HG03039 (cell line): ENCODE data around the gene ZNF423.

Experiments
- ATAC-seq: cut with Tn5 transposase; IDR thresholded peaks from one replicate; pipeline ENCODE4 v1.9.1; 2021; ENCODE audit warnings: mild to moderate bottlenecking, moderate library complexity; ENCODE audit not compliant: unreplicated experiment

The ZNF423 gene

GRCh38 chr16:49608779-49609178 is 247.1 kb downstream of the ZNF423 start:
- no peak for ATAC-seq

DNA sequence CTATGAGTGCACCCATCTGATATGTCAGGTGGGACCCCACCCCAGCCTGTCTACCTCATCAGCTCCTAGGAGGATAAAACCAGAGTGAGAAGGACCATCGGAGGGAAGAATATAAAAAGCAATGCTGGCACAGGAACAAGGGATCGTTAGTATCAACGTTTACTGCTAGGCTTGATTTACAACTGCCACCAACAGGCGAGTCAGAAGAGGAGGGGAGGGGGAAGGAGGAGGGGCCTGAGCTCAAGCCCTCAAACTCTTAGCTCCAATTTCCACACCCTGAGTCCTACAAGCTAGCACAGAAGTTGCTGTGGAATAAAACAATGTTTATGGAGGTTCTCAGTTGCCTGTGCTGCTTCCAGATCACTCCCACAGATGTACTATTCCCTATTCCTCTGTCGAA is 247.8 kb downstream of the ZNF423 start:
- no peak for ATAC-seq

DNA sequence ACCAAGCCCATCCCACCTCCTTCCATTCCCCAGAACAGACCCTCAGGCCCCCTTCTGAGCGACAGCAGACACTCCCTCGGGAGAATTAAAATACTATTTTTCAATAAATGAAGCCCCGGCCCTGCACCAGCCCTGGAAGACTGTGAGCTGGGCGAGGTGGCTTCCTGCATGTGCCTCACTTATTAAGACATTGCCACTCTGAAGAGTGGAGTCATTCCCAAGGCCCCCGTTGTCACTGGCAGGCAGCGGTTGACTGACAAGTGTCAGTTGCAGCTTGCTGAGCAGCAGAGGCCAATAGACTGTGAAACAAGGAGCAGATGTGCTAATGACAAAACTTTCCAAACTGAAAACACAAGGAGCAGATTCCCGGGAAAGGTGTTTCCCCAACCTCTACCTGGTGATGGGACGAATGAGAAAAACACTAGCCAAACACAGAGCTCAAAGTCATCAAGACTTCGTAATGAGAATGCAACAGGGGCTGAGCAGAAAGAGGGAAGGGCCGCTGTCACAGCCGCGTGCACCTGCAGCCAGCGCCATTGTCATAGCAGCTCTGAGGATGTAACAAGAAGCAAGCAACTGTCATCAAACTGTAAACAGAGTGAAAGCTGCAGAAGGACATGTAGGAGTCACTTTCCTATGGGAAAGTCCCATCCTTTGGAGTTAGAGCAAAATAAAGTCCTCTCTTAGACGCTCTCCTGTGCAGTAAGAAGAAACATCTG is 250.2 kb downstream of the ZNF423 start:
- ATAC-seq = no peak

- no peak for ATAC-seq
Measured at GRCh38 chr16:49604602-49605001, 251.3 kb downstream of the ZNF423 start.

- no peak for ATAC-seq
Measured at GRCh38 chr16:49603956-49604355, 252.0 kb downstream of the ZNF423 start.

DNA sequence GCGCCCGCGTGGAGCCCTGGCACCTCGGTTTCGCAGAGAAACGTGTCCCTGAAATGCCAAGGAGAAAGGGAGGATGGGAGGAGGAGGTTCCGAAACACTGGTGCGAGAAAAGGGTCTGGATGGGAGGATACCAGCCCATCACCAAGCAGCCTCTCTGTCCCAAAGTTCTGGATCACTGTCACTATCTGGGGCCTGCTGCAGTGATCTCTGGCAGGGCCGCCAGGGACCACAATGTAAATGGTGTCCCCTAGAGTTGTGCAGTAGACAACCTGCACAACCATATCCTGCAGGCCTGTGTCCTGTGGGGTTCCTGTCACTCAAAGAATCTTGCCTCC is 253.0 kb downstream of the ZNF423 start:
- ATAC-seq = no peak

DNA sequence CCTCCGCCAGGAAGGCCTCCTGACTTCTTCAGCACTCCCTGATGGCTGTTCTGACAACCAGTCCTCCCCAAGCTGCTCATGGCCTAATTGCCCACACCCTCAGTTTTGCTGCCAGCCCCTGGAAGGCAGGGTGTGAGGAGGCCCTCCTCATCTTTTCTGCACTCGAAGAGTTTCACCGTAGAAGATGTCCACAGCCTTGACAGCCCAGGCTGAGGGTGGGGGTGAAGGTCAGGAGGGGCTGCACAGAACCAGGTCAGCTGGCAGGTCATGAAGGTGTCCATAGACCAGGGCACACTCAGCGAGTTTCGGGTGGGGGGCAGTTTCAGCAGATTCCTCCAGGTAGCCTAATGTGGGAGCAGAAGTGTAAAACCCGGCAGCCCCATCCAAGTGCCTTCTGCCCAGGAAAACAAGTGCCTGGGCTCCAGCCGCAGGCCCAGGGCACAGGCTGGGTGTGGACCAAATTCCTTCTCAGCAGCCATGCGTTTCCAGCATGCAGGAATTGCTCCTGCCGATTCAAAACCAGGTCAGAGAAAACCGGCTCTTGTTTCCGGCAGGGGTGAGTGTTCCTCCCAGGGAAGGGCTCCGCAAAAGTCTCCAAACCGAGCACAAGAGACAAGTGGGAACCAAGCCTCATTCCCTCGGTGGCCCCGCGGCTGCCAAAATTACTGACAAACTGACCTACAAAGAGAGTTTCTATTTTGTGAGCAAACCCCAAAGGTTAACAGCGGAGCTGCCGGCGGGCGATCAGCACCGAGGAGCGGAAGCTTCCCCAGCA is 253.5 kb downstream of the ZNF423 start:
- ATAC-seq = no peak

DNA sequence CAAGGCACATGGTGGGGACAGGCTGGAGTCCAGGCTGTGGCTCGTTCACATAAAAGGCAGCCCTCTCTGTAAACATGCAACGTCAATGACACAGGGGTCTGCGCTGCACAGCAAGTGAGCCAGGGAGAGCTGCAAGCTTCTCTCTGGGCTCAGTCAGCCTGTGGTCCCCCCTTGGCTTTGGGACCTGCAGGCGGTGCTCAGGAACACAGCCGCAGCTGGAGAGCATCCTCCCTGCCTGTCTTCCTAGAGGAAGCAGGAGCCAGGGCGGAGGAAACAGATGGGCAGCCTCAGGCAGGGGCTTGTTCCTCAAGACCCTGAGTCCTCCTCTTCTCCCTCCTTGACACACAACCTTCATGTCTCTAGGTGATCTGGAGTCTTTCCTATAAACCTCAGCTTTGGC is 254.3 kb downstream of the ZNF423 start:
- ATAC-seq = no peak

DNA sequence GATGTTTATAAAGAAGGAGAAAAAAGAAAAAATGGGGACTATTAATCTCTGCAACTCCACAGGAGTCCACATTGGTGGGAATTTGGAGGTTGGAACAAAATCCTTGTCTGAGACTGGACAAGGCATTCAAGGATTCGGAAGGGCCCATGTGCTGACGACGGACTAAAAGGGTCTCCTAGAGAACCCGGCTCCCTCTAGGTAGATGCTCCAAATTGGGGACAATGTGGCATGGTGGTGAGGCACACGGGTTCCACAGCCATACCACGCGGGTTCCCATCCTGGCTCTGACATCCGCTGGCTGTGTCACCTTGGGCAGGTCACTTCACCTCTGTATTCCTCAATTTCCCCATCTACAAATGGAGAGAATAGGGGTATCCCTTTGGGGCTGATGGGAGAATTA is 254.9 kb downstream of the ZNF423 start:
- ATAC-seq = no peak

DNA sequence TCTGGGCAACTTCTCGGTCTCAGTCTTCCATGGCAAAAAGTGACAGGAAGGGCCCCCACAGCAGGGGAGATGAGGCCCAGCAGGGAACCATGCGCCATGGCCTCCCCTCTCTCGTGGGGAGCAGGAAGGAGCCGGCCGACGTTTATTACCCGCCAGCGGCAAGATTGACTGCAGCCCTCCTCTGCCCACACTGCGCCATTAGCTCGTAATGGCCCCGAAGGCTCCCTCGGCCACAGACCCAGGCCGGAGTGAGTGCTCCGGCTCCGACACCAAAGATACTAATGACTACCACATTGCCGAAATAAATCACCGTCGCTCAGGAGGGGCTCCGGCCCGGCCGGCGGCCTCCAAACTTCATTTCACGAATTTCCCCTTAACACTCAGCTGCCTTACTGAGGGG is 255.4 kb downstream of the ZNF423 start:
- no peak for ATAC-seq

- no peak for ATAC-seq
Measured at GRCh38 chr16:49599704-49600103, 256.2 kb downstream of the ZNF423 start.

DNA sequence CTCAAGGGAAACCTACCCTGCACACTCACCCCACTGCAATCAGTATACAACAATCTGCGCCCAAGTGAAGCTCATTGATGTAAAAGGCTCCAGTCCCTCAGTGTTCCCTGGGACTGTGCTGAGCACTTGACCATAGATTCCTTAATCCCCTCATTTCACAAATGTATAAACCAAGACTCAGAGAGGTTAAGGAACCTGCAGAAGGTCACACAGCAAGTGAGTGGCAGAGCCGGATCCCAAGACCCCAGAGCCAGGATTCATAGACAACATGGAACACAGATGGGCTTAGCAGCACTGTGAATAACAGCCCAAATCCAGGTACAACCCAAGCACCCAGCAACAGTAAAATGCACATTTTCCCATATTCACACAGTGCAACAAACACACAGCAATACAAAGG is 256.6 kb downstream of the ZNF423 start:
- ATAC-seq = no peak

GRCh38 chr16:49598383-49599170 is 257.3 kb downstream of the ZNF423 start:
- ATAC-seq = peak; percentile 46

- ATAC-seq = no peak
Measured at GRCh38 chr16:49597796-49598195, 258.1 kb downstream of the ZNF423 start.

DNA sequence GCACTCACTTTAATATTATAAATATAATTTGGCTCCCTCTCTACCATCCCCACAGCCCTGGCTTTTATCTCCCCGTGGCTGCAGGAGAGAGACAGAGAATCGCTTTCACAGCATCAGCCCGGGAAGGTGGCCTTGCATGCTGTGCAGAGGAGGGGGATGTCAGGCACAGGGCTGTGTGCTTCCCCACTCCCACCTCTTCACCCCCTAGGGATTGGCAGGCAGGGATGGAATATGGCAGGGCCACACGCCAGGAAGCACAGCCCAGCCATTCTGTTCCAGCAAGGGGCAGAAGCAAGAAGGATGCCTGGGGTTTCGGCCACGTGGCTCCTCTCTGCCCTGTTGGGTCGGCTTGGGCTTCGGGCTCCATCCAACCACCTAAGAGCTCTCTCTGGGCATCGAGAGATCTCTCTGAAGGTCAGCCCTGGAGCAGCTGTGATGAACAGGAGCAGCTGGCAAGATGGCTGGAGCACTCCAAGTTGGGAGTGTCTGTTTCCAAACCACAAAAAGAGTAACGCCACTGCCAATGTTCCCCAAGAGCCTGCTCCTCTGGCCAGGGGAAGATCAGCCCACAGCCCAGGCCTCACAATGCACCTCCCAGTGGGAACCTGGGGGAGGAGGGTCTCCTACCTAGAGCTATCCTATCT is 259.1 kb downstream of the ZNF423 start:
- ATAC-seq = no peak

- ATAC-seq = no peak
Measured at GRCh38 chr16:49596068-49596467, 259.8 kb downstream of the ZNF423 start.

- no peak for ATAC-seq
Measured at GRCh38 chr16:49594685-49595498, 261.0 kb downstream of the ZNF423 start.

DNA sequence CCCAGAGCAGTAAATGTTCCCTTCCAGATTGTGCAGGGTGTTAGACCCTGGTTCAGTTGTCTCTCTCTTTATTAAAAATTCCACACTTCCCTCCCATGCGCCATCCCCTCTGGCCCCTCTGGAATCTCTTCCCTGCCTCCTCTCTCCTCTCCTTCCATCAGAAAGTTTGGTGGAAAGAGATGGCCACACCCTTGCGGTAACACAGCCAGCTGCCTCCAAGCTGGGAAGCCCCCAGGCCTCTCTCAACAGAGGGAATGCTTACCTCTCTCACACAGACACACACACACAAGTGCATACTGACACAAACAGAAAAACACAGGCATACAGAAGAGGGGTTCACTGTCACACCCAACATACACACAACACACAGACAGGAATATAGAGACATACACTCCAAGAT is 261.8 kb downstream of the ZNF423 start:
- ATAC-seq = no peak

DNA sequence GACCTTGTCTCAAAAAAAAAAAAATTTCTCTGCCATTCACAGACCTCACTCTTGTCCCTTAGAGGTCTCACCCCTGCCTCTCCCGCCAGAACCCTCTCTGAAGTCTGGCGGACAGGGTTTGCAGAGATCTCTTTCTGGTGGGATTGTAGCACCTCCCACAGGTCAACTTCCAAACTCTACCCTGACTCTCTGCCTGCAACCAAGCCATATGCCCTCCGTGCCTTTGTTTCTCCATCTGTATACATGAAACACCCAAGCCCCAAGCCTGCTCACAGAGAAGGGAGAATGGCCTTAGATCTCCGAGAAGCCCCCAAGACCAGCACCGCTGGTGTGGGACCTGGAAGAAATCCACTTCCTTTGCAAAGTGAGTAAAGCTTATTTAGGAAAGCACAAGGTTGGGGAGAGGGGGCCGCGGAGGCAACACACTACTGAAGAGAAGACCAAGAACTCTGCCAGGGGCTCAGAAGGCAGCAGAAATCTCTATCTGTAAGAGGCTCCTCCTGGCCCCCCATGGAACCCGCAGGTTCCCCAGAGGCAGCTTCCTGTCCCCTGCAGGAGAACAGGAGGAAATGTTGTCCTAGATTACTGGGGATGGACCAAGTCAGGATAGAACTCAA is 262.4 kb downstream of the ZNF423 start:
- no peak for ATAC-seq
